GM21737 (cell line): Measurements from ENCODE around the gene SAMD4A.

Experiments
- ATAC-seq: cut with Tn5 transposase; IDR thresholded peaks from one replicate; pipeline ENCODE4 v1.9.1; 2021; ENCODE audit warnings: mild to moderate bottlenecking, moderate library complexity; ENCODE audit not compliant: unreplicated experiment

The SAMD4A gene

DNA sequence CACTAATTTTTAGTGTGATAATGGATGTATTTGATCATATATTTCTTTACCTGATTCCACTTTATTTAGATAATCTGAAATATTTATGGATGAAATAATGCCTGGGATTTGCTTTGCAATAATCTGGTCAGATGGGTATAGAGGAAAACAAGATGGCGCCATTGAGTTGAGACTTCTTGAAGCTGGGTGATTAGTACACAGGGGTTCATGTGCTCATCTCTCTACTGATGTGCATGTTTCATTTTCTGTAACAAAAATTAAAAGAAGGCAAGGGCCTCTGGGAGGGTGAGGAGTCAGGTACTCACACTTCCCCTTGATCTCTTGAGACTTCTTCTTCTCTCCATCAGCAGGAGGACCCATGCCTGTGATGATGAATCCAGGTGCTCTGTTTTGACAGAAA lies 273.9 kb downstream of the SAMD4A start:
- no peak for ATAC-seq
